HEK293T (cell line): ENCODE results near the gene SEMA3G.

ENCODE experiments used
- ARNT ChIP-seq: fragments of 450-650 bp; IDR thresholded peaks from 2 replicates; pipeline ENCODE4 v1.6.1; 2017; ENCODE audit warnings: mild to moderate bottlenecking
- BHLHE40 ChIP-seq: fragments of 450-650 bp; IDR thresholded peaks from 2 replicates; pipeline ENCODE4 v1.6.1; 2016; ENCODE audit warnings: mild to moderate bottlenecking, moderate library complexity, borderline replicate concordance
- ELF4 ChIP-seq: fragments of 450-650 bp; IDR thresholded peaks from 2 replicates; pipeline ENCODE4 v1.6.1; 2017; ENCODE audit warnings: antibody characterized with exemption
- FOXA1 ChIP-seq: fragments of 450-650 bp; IDR thresholded peaks from 2 replicates; pipeline ENCODE4 v1.6.1; 2016; ENCODE audit warnings: mild to moderate bottlenecking
- FOXK2 ChIP-seq: fragments of 450-650 bp; IDR thresholded peaks from 2 replicates; pipeline ENCODE4 v1.6.1; 2016; ENCODE audit warnings: mild to moderate bottlenecking
- FOXM1 ChIP-seq: fragments of 450-650 bp; IDR thresholded peaks from 2 replicates; pipeline ENCODE4 v1.6.1; 2017; ENCODE audit warnings: mild to moderate bottlenecking, borderline replicate concordance
- HDGF ChIP-seq: fragments of 450-650 bp; IDR thresholded peaks from 2 replicates; pipeline ENCODE4 v1.6.1; 2017; ENCODE audit warnings: antibody characterized with exemption, borderline replicate concordance
- NFRKB ChIP-seq: fragments of 450-650 bp; IDR thresholded peaks from 2 replicates; pipeline ENCODE4 v1.6.1; 2016; ENCODE audit warnings: mild to moderate bottlenecking, moderate library complexity

- TF ChIP-seq ARNT, result no peak
- TF ChIP-seq ELF4, result no peak
- no peak for TF ChIP-seq FOXM1
- no peak for TF ChIP-seq NFRKB
- no peak for TF ChIP-seq FOXK2
- TF ChIP-seq HDGF, result no peak
- TF ChIP-seq FOXA1, result no peak
- no peak for TF ChIP-seq BHLHE40
Measured at GRCh38 chr3:52383446-52383845, 61.5 kb downstream of the SEMA3G start.
